OCI-LY7 (cell line): ENCODE results near the gene CDK4.

Experiments used
- EZH2phosphoT487 ChIP-seq: fragments of 200-600 bp; sonication (generic); IDR thresholded peaks from 2 replicates; pipeline ENCODE4 v1.6.1; 2018; ENCODE audit warnings: low read depth, borderline replicate concordance, mild to moderate bottlenecking, mixed run types, antibody characterized with exemption, low read length, moderate library complexity, mixed read lengths
- TF ChIP-seq, protein P1 (sequence below): fragments of 200-600 bp; sonication (generic); conservative IDR thresholded peaks from 2 replicates; pipeline ENCODE4 v1.5.1; 2014; ENCODE audit warnings: mild to moderate bottlenecking, antibody characterized with exemption, low read length, moderate library complexity, mixed read lengths

DNA sequence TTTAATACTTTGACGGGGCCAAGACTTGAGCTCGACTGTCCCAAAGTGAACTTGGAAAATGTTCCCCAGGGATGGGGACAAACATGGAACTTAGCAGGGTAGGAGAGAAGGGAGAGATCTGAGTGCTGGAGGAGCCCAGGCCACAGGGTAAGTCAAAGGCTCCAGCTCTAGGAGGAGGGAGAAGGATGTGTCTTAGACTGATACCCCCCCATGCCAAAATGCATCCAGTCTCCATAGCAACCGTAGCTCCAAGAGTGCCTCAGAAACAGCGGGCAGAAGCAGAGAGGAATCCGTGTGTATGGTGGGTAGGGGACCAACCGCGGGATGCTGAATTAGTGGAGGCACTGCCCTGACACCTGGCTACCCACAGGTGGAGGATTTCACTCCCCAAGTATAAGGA is 12.7 kb downstream of the CDK4 start:
- TF ChIP-seq, protein P1, sequence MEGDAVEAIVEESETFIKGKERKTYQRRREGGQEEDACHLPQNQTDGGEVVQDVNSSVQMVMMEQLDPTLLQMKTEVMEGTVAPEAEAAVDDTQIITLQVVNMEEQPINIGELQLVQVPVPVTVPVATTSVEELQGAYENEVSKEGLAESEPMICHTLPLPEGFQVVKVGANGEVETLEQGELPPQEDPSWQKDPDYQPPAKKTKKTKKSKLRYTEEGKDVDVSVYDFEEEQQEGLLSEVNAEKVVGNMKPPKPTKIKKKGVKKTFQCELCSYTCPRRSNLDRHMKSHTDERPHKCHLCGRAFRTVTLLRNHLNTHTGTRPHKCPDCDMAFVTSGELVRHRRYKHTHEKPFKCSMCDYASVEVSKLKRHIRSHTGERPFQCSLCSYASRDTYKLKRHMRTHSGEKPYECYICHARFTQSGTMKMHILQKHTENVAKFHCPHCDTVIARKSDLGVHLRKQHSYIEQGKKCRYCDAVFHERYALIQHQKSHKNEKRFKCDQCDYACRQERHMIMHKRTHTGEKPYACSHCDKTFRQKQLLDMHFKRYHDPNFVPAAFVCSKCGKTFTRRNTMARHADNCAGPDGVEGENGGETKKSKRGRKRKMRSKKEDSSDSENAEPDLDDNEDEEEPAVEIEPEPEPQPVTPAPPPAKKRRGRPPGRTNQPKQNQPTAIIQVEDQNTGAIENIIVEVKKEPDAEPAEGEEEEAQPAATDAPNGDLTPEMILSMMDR, result no peak
- TF ChIP-seq EZH2phosphoT487, result no peak
